NCI-H1436 (cell line): ENCODE measurements around the gene TRIM58.

ENCODE experiments used
- DNase-seq: peaks from one replicate; lab custom pipeline; 2025; lab: John Stamatoyannopoulos, UW

Gene TRIM58

GRCh38 chr1:247895163-247895637 lies 38.2 kb downstream of the TRIM58 start, which contains the start of gene OR2W3:
Gene OR2W3, plus strand, starts transcription at chr1:247895587. Its CDS starts 0 bp downstream, at chr1:247895587.
- DNase-seq, result no peak

GRCh38 chr1:247895976-247896375 lies 39.0 kb downstream of the TRIM58 start:
- DNase-seq, result no peak

- no peak for DNase-seq
Measured at GRCh38 chr1:247904122-247904521, 47.1 kb downstream of the TRIM58 start.

- DNase-seq, result no peak
Measured at GRCh38 chr1:247905181-247905580, 48.2 kb downstream of the TRIM58 start.

GRCh38 chr1:247905910-247906503 lies 49.0 kb downstream of the TRIM58 start:
- no peak for DNase-seq

GRCh38 chr1:247906504-247907047 lies 49.6 kb downstream of the TRIM58 start:
- DNase-seq, result no peak

- DNase-seq, result no peak
Measured at GRCh38 chr1:247908766-247909165, 51.8 kb downstream of the TRIM58 start.

- DNase-seq, result no peak
Measured at GRCh38 chr1:247913786-247914185, 56.8 kb downstream of the TRIM58 start.

GRCh38 chr1:247914941-247915662 lies 58.1 kb downstream of the TRIM58 start:
- DNase-seq, result no peak

GRCh38 chr1:247919952-247920351 lies 63.0 kb downstream of the TRIM58 start, which contains the start of gene OR2T8:
Gene OR2T8, plus strand, starts transcription at chr1:247920252. Its CDS starts 766 bp downstream, at chr1:247921018.
- DNase-seq, result no peak

- DNase-seq, result no peak
Measured at GRCh38 chr1:247923941-247924340, 67.0 kb downstream of the TRIM58 start.

- no peak for DNase-seq
Measured at GRCh38 chr1:247924868-247925267, 67.9 kb downstream of the TRIM58 start, which contains the start of gene OR2AJ1. Gene OR2AJ1, plus strand, starts transcription at chr1:247924889. Its CDS starts 8,880 bp downstream, at chr1:247933769.
